Stimulated activated naive CD8-positive, alpha-beta T cell treated with anti-CD3 and anti-CD28 coated beads, Interleukin-15, Interleukin-2, amounts not matched to agents 100 U/mL and 50 U/mL, for 24 hours (primary cell): ENCODE results near the gene PHACTR3.

ENCODE experiments used
- ATAC-seq: fragments of 150-1000 bp; cut with Tn5 transposase; one replicate; pipeline ENCODE4 v1.10.0; 2021
- DNase-seq: peaks from one replicate; pipeline ENCODE4 v3.0.0; 2021

The PHACTR3 gene

DNA sequence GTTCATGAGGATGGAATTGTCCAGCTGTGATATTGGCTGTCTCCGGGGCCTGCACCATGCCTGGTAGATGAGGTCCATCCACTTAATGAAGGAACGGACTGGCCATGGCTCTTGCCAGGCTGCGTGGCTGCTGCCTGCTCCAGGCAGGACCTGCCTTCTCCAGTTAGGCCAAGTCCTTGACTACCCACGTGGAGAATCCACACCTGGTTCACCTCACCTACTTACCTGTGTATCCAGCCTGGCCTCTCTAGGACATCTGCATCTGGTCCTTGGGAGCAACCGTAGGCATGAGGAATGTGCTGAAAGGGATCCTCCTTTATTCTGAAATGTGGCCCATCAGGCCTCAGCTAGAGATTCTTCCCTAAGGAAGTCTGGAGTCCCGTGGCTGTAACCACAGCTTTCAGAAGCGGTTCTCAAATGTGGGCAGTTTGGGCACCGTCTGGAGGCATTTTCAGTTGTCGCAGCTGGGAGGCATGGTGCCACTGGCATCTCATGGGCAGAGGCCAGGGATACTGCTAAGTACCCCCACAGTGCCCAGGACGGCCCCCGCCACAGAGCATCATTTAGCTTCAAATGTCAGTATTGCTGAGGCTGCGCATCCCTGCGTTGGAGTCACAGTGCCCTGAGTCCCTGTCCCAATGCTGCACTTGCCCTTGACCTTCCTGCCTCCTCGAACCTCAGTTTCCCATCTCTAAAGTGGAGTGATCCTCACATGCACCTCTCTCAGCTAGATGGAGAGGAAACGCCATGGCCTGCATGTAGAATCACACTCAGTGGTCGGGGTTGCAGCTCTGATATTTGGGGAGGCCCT is 67.5 kb downstream of the PHACTR3 start:
- DNase-seq (no peak), ATAC-seq (no peak)

DNA sequence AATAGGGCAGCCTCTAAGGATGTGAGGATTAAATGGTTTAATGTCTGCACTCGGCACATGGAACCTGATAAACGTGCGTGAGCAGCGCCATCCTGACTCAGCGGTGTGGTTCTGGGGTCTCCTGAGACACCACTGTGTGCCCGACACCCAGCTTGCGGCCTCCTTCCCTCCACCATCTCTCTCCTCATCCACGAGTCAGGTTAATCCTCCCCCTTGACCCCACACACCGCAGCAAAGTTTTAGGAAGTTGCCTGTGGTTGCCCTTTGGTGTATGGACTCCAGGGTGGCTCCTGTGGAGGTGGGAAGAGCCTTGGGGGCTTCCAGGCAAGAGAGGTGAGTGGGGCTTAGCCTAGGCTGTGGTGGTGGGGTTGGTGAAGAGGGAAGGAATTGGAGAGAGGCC is 68.2 kb downstream of the PHACTR3 start:
- ATAC-seq, result no peak

GRCh38 chr20:59673288-59673997 is 69.1 kb downstream of the PHACTR3 start:
- ATAC-seq (no peak), DNase-seq (no peak)

More for the DNA sequence above, 68.2 kb downstream of the PHACTR3 start:
- no peak for DNase-seq

GRCh38 chr20:59673998-59674445 is 69.7 kb downstream of the PHACTR3 start:
- ATAC-seq (no peak), DNase-seq (no peak)

GRCh38 chr20:59676126-59676850 is 71.9 kb downstream of the PHACTR3 start:
- no peak for DNase-seq
- no peak for ATAC-seq

GRCh38 chr20:59676851-59677182 is 72.5 kb downstream of the PHACTR3 start:
- ATAC-seq (no peak), DNase-seq (no peak)

DNA sequence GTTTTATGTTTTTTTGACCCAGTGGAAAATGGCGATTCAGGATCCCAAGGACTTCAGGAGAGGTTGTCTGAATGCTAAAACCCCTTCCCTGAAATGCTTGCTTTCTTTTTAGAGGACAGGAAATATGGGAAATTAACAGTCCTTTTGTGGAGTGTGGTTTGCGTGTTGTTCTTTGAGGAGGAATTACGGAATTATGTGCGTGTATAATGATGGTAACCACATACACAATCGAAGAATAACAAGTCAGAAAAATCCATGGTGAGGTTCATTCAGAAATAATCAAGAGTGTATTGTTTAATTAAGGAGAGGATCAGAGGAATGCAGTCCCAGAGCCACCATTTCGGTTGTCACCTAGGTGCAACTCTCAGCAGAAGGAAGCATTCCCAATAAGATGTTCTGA is 73.2 kb downstream of the PHACTR3 start:
- DNase-seq, result no peak

DNA sequence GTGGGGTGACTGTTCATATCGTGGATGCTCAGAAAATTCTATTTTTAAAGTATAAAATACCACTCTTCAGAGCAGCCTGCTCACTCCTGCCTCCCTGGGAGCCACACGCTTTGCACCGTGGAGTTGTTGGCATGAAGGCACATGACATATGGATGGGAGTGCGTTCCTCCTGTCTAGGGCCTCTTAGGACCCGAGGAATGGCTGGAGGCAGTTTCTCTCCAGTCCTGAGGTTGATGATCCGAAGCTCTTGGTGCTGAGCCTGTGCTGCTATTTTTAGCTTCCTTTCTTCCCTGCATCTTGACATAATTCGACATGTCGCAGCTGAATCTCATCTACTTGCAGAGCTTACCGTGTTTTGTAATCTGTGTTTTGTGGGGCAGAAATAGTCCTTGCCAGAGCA is 73.9 kb downstream of the PHACTR3 start:
- DNase-seq, result no peak

More for the DNA sequence above, 73.2 kb downstream of the PHACTR3 start:
- no peak for ATAC-seq

DNA sequence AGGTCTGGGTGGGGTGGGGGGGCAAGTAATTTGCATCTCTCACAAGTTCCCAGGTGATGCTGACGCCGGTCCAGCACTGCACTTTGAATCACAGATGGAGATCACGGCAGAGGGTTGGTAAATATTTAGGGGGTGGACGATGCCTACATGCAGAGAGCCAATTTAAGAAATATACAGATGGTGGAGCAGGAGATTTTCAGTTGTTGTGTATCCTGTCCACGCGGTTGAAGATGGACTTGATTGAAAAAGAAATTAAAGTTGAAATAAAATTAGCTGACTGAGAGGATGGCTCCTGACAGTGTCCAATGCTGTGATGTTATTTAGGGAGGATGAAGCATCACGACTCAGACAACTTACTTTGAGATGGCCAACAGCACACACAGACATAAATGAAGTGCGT is 74.6 kb downstream of the PHACTR3 start:
- ATAC-seq (no peak), DNase-seq (no peak)

More for the DNA sequence above, 73.9 kb downstream of the PHACTR3 start:
- no peak for ATAC-seq

- ATAC-seq (no peak), DNase-seq (no peak)
These were observed 75.9 kb downstream of the PHACTR3 start for GRCh38 chr20:59680148-59680650.

- DNase-seq, result no peak
- no peak for ATAC-seq
These were observed 76.5 kb downstream of the PHACTR3 start for GRCh38 chr20:59680852-59681251.

DNA sequence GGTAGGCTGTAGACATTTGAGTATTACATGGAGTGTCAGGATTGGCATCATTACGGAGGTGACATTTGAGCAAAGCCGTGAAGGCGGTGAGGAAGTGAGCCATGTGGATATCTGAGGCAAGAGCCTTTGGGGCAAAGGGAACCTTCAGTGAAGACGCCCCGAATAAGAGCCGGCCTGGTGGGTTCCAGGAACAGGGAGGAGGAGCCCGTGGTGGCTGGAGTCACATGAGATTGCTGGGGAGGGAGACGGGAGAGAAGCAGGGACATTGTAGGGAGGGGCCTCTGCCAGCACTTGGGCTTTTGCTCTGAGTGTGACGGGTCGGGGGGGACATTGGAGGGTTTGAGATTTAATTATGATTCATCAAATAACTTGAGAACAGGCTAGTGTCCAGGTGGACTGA is 78.3 kb downstream of the PHACTR3 start:
- no peak for DNase-seq
- no peak for ATAC-seq

DNA sequence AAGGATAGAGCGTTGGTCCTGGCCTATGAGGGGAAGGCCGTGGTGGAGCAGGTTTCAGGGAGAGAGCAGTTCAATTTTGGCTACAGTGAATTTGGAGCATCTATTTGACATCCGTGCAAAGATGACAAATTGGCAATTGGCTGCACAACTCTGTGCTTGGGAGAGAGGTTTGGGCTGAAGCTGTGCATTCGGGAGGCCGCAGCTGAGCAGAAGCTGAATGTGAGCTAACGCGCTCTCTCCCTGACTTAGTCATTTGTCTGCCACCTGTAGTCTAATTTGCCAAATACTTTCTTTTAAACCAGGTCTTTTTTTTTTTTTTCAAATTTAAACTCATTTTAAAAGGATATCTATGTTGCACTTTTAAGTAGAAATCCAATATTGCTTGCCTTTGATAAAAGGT is 78.8 kb downstream of the PHACTR3 start:
- no peak for DNase-seq
- ATAC-seq, result no peak

GRCh38 chr20:59684685-59685242 is 80.4 kb downstream of the PHACTR3 start:
- no peak for ATAC-seq
- DNase-seq, result no peak

- ATAC-seq (no peak), DNase-seq (no peak)
These were observed 82.3 kb downstream of the PHACTR3 start for GRCh38 chr20:59686404-59687346.

DNA sequence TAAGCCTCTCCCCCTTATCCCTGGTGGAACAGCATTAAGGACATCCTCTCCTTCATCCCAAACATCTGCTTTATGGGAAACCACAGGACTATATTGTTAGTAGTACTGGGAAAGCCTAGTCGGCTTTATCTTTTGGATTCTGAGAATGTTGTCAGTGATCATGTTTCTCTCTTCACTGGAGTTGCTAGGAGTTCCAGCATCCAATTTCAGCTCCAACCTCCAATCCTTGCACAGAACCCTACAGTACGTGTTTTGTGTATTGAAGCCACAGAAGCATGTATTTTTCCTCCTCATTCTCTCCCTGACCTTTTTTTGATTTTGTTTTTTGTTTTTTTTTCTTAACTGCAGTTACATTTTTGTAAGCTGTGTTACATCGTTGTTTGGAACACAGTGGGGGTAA is 84.0 kb downstream of the PHACTR3 start:
- ATAC-seq, result no peak

DNA sequence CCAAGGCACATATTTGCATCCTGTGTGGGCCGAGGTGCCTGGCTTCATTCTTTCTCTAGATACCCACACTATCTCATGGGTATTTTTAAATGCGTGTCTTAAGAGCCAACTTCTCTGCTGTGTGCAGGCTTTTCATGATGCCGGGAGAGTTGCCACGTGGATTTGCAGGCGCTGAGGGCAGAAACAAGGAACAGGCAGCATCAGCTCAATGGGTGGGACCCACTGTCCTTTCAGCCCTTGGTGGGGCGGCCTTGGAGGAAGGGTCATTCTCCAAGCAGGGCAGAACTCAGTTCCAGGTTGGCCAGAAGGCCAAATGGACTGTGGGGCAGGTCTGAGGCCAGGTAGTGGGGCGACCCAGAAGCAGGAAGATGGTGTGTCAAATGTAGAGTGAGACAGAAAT is 84.7 kb downstream of the PHACTR3 start:
- ATAC-seq, result no peak
- no peak for DNase-seq

More for the DNA sequence above, 84.0 kb downstream of the PHACTR3 start:
- no peak for DNase-seq

- ATAC-seq, result no peak
- no peak for DNase-seq
These were observed 85.8 kb downstream of the PHACTR3 start for GRCh38 chr20:59690101-59690500.

DNA sequence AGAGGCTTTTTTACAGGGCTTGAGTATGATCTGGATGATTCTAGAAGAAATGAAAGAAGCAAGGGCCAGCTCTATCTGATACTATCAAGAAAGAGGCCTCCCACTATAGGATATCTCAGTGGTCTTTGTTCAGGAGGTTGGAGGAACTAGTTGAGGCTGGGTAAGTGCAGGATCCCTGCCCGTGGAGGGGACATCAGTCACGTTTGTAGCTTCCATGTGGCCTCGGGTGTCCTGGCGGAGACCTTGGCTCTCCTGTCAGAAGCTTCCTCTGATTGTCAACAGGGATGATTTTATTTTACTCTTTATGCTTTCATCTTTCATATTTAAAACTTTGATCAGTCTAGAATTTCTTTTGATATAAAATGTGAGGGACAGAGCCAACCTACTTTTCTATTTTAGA is 86.6 kb downstream of the PHACTR3 start:
- ATAC-seq, result no peak
- DNase-seq, result no peak

- ATAC-seq (no peak), DNase-seq (no peak)
These were observed 87.8 kb downstream of the PHACTR3 start for GRCh38 chr20:59692139-59692538.

DNA sequence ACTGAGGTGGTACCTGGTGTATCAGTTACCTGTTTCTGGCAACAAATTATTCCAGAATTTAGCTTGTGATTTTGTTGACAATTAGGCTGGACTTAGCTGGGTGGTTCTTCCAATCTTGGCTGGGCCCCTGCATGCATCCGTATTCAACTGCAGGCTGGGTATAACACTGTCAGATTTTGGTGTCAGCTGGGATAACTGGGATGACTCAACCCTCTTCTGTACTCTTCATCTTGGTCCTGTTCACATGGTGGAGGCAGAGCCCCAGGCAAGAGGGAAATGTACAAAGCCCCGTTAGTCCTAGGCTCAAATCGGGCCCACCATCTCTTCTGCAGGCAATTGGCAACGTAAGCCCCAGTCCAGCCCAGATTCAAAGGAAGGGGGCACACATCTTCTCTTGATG is 89.2 kb downstream of the PHACTR3 start:
- no peak for DNase-seq
- ATAC-seq, result no peak
